GM21528 (cell line): ENCODE data around the gene DZIP1.
"Not testable (repeated sequence)": the region's sequence is repeated elsewhere in the genome, so short reads cannot be mapped to it uniquely, and the experiment has no call there.

Experiments used
- ATAC-seq: cut with Tn5 transposase; IDR thresholded peaks from one replicate; pipeline ENCODE4 v1.9.1; 2021; ENCODE audit warnings: mild to moderate bottlenecking, moderate library complexity; ENCODE audit not compliant: unreplicated experiment, low FRiP score

DZIP1 gene

DNA sequence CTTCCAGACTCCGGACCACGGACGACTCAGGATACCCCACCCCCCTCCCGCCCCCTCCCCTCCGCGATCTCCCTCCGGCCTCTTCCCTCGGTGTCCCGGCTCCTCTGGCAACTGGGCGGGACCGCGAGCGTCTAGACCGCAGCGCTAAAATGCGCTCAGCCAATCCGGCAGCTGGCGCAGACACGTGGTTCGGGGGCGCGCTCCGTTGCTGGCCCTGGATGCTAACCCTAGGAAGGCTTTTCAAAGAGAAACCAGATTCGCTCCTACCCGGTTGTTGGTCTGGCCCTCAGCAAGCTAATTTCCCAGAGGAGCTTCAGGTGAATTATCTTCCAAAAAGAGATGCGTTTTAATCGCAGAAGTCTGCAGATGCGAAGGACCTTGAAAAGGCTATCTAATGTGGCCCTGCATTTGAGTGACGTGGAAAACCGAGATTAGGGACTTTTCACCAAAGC lies at the start of gene DZIP1:
DZIP1 (minus strand) TSS at position 106 of the 452 bp plus-strand sequence. CDS start 2,677 bp downstream, outside the sequence.
- no peak for ATAC-seq

- ATAC-seq: not testable (repeated sequence)
These were observed 46.5 kb upstream of the DZIP1 start for GRCh38 chr13:95690986-95691385.

GRCh38 chr13:95689582-95689926 lies 45.0 kb upstream of the DZIP1 start:
- no peak for ATAC-seq

- ATAC-seq: not testable (repeated sequence)
These were observed 40.5 kb upstream of the DZIP1 start for GRCh38 chr13:95684960-95685359.

GRCh38 chr13:95684418-95684817 lies 39.9 kb upstream of the DZIP1 start:
- ATAC-seq: no peak

GRCh38 chr13:95679722-95680121 lies 35.2 kb upstream of the DZIP1 start:
- ATAC-seq: no peak

DNA sequence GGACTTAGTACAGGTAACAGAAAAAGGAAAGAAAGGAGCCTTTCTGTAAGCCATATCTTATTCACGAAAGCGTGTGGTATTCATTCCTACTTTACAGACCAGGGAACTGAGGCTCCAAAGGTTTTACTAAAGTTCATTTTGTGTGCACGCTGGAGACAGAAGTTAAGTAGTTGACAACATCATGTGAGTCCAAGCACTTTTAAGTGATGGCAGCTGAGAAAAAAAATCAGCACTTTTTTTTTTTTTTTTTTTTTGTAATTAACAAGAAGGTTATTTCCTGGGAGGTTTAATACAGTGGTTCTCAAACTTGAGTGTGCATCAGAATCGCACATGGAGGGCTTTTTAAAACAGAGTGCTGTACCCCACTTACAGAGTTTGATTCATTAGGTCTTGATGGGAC lies 34.5 kb upstream of the DZIP1 start:
- ATAC-seq: no peak

- peak; percentile 27 for ATAC-seq
These were observed 33.2 kb upstream of the DZIP1 start for GRCh38 chr13:95677564-95678266.

- ATAC-seq: peak; percentile 96
These were observed 32.5 kb upstream of the DZIP1 start, which contains the start of gene DNAJC3 for GRCh38 chr13:95676762-95677563. DNAJC3 (plus strand) TSS chr13:95677139; CDS start chr13:95677256, 117 bp downstream.

DNA sequence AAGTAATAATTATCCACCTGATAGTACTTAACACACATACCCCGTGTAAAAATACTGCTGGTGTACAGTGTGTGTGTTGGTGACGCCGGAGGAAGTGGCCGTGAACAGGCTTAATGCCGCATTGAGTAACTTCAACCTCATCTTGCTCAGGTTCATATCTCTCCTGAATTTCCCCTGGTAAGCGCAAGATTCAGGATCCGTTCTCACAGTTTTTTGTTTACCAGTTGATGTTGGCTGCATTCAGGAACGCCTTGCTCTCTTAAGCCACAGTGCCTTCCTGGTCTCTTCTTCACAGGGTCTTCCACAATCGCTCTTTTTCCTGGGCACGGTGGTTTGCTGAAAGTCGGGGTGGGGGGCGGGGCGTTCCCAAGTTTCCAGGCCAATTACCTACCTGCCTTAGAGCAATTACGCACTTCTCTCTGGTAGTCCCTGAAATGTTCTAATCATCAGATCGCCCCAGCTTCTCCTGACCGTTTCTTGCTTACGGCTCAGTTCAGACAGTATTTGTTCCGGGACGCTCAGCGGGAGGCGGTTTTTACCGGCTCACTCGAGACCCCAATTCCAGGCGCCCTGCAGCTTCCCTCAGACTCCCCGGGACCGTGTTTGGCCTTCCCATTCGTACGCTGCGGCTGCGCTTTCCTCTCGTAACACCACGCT lies 31.7 kb upstream of the DZIP1 start:
- peak; percentile 19 for ATAC-seq

- ATAC-seq: no peak
These were observed 27.1 kb upstream of the DZIP1 start for GRCh38 chr13:95671597-95671996.

DNA sequence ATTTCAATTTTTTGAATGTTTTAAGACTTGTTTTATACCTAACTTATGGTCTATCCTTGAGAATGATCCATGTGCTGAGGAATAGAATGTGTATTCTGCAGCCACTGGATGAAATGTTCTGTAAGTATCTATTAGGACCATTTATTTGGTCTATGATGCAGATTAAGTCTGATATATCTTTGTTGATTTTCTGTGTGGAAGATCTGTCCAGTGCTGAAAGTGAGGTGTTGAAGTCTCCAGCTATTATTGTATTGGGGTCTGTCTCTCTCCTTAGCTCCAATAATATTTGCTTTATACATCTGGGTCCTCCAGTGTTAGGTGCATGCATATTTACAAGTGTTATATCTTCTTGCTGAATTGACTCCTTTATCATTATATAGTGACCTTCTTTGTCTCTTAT lies 22.7 kb upstream of the DZIP1 start:
- not testable (repeated sequence) for ATAC-seq

GRCh38 chr13:95660981-95661581 lies 16.6 kb upstream of the DZIP1 start:
- ATAC-seq: no peak

- no peak for ATAC-seq
These were observed 15.0 kb upstream of the DZIP1 start for GRCh38 chr13:95659500-95659899.

- ATAC-seq: no peak
These were observed 12.0 kb upstream of the DZIP1 start for GRCh38 chr13:95656386-95657015.

DNA sequence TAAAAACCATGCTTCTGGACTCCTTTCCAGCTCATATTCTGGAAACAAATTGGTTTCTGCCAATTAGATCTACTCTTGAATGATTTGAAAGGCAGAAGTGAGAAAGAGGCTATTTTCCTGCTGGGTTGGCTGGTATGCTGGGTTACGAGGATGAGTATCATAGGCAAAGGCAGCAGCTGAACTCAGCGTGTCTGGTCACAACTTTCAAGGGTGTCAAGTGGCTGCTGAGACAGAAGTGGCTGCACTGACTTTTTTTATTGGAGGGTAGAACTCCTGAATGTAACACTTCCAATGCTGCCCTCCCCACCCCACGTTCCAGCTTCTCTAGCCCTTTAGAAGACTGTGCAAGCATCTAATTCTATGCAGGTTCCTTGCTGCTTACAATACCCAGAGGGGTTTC lies 8.3 kb upstream of the DZIP1 start:
- no peak for ATAC-seq

DNA sequence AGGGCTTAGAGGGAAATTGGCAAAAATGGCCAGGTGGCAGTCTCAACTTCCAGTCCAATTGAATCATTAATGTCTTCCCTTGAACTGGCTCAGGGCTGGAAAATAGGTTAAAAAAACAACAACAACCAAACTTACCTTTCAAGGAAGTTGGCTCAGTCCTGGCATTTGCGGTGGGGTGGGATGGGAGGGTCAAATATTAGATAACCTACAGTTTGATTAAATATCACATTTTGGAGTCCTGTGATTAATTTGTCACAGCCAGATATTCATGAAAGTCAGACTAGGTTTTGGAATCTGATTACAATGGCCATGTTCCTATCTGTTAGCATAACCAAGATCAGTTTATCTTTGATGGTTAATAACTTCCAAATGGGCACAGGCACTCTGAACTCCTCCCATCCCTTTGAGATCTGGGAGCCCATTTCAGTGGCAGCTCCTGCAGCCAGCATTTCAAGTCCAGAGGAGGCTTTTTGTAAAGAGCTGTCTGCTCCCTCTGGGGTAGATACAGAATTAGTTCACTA lies 7.8 kb upstream of the DZIP1 start:
- ATAC-seq: no peak

- ATAC-seq: no peak
These were observed 6.2 kb upstream of the DZIP1 start for GRCh38 chr13:95650696-95651095.

- no peak for ATAC-seq
These were observed 2.8 kb upstream of the DZIP1 start for GRCh38 chr13:95647321-95647720.

DNA sequence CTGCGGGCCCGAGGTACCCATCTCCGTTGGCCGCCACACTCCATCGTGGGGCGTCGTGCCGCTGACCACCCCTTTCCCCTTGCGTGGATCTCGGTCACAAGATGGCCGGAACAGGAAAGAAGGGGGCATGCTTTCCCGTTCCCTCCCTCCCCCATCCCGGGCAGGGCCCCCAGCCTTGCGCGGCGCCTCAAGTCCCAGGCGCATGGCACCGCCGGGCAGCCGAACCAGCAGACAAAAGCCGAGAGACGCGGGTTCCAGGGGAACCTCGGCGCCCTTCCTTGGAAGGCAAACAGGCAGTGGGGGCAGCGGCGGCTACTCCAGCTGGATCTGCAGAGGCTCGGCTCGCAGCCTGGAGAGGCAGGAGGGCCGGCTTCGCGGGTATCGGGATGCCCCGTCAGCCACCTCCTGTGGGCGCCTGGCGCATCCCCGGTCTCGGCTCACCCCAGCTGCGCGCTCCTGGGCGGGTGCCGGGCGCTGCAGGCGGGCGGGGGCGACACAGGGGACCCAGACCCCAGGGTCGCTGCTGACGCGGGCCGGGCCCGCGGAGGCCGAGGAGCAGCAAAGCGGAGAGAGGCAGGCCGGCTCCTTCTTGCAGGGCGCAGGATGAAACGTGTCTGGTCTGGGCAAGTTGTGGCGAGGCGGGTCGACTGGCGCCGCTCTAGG lies 439 bp downstream of the DZIP1 start:
- ATAC-seq: no peak
